GDM1 (cell line): Measurements from ENCODE around the gene IGF2R.
"Not testable (repeated sequence)": the region's sequence is repeated elsewhere in the genome, so short reads cannot be mapped to it uniquely, and the experiment has no call there.

Experiments
- DNase-seq: peaks from one replicate; lab custom pipeline; 2025; lab: John Stamatoyannopoulos, UW

IGF2R gene

DNA sequence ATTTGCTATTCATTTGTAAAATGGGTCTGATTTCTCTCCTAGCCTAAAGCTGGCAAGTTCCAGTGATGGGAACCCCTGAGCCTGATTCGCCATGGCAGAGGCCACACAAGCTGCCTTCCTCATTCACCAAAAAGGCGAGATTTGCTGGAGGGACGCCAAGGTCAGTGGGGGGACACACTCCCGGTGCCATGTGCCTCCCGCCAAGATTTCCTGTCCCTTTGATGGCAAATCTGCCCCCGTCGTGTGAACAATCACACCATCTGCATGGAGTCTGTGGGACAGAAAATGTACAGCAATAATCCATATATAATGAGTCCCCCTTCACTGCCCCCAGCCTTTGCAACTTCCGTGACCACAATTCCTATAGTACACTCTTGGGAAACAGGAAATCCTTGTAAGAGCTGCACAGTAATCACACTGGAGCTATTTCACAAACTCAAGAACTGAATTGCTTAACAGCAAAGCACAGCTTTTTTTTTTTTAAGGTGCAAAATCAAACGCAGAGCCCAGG, 15.7 kb upstream of the IGF2R start:
- DNase-seq: no peak

DNA sequence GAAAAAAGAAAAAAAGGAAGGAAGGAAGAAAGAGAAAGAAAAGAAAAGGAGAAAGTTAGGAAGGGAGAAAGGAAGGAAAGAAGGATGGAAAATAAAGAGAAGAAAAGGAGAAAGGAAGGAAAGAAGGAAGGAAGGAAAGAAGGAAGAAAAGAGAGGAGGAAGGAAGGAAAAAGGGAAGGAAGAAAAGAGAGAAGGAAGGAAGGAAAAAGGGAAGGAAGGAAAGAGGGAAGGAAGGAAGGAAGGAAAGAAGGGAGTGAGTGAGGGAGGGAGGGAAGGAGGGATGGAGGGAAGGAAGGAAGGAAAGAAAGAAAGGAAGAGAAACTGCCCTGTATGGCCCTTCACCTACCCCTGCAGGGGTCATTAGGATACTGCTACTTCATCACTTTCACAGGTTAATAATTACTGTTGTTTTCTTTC, 12.9 kb upstream of the IGF2R start:
- DNase-seq: no peak

DNA sequence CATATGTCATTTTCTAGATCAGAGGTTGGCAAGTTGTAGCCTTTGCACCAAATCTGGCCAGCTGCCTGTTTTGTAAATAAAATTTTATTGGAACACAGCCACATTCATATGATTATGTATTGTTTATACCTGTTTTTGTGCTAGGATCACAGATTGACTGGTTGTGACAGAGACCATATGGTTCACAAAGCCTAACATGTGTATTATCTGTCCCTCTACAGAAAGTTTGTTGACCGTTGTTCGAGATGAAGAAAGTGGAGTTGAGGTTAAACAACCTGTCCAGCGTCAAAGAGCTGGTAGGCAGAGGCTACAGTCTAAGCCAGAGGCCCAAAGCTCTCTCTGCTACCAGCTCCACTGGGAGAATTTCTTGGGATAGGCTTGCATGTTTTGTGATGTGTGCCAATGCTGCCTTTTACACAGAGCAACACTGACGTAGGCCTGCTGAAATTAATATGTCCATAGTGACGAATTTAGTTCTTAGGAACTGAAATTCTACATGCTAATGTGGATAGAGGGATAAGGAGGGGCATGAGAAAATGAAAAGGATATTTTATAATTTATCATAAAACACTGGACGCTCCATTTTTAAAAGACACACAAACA, 11.7 kb upstream of the IGF2R start:
- DNase-seq: no peak

DNA sequence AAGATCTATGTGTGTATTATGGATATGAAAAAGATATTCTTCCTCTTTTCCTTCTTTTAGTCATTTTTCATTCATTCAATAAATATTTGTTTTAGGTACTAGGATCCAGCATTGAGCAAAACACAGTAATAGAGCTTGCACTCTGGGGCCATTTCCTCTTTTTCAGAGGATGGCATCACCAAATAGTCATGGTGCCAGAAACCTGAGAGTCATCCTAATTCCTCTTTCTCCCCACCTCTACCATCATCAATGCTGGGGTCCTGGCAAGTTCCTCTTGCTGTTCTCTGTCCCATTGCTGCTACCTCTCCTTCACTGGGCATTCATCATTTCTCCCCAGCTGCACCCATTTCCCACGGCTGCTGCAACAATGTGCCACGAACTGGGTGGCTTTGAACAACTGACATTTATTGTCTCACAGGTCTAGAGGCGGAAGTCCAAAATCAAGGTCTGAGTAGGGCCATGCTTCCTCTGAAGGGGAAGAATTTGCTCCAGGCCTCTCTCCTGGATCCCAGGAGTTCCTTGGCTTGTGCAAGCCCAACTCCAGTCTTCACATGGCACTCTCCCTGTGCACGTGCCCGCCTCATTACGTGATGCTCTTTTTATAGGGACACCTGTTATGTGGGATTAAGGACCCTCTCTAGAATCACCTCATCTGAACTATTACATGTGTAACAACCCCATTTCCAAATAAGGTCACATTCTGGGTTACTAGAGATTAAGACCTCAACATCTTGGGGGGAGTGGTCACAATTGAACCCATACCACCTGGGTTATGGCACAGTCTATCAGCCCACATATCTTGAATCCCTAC, 9.5 kb upstream of the IGF2R start:
- DNase-seq: no peak

DNA sequence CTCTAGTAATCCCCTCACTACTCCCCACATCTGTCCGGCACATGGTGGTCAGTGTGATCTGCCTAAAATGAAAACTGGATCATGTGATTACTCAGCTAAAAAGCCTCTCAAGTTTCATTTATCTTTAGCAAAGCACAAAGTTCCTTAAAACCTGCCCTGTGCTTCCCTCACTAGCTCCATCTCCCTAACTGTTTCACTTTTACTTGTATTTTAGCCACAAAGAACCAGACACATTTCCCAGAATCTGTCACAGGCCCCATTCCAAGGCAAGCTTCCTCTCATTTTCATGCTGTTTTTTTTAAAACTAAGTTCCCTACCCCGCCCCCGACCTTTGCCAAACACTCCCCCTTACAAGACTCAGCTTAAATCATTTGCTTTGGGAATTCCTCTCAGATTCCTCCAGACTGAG, 8.9 kb upstream of the IGF2R start:
- no peak for DNase-seq

DNA sequence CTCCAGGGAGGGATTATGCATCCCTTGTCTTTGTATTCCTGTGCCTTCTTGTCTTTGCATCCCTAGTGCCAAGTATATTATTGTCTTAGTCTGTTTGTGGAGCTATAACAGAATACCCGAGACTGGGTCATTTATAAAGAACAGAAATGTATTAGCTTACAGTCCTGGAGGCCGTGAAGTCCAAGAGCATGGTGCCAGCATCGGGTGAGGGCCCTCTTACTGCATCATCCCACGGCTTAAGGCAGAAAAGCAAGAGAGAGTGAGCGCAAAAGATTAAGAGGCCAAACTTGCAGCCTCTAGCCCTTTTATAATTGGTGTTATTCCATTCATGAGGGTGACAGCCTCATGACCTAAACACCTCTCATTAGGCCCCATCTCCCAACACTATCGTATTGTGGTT, 8.4 kb upstream of the IGF2R start:
- no peak for DNase-seq

DNA sequence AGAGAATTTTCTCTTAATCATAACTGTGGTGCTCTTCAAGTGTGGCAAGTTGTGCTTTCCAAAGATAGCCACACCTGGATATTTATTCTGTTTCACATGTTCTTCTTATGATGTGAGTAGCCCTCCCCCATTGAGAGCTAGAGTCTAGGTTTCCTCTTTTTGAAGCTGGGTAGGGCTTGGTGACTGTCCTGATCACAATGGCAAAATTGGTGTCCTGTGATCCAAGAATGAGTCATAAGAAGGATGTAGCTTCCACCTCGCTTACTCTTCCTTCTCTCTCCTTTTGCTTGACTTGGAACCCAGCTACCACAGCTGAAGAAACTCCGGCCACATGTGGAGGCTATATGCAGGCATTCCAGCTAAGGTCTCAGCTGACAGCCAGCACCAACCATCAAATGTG, 7.4 kb upstream of the IGF2R start:
- DNase-seq: no peak

DNA sequence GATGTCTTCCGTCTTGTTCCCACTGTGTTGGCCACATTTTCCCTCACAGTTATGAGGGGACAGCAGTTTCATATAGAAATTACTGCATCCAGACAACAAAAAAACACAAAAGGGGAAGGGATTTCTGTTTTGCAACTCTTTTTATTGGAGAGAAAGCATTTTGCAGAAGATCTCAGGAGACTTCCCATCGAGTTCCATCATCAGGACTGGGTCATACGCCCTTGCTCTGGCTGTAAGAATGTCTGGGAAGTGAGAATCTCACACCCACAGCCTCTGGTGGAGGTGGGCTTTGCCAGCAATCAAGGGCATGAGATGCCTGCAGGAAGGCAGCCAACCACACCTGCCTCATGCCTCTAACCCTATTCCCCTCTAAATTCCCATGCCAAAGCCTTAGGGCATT, 5.8 kb upstream of the IGF2R start:
- DNase-seq: no peak

DNA sequence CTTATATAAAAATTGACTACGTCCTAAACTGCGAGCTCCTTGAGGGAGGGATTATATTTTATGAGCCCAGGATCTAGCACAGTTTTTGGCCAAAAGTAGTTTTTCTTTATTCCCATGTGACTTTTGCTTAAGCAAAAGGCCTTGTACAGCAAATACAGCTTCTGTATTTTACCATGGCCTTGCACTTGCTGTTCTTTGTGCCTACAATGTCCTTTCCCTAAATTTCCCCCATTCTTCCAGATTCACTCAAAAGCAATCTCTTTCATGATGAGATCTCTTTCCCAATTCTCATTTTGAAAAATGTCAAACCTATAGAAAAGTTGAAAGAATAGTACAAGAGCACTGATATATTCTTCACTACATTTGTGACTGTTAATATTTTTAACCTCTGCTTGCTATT, 4.8 kb upstream of the IGF2R start:
- DNase-seq: no peak

DNA sequence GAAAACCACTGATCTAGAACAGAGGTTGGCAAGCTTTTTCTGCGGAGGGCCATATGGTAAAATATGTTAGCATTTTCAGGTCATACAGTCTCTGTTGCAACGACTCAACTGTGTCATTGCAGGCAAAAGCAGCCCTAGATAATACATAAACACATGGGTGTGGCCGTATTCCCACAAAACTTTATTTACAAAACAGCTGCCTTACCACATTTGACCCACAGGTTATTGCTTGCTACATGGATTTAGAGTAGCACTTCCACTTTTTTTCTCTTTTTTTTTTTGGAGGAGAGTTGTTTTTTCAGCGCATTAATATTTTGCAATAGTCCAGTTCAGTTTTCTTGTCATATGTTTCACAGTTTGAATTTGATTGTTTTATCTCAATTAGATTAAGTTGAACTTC, 2.5 kb upstream of the IGF2R start:
- DNase-seq: no peak

DNA sequence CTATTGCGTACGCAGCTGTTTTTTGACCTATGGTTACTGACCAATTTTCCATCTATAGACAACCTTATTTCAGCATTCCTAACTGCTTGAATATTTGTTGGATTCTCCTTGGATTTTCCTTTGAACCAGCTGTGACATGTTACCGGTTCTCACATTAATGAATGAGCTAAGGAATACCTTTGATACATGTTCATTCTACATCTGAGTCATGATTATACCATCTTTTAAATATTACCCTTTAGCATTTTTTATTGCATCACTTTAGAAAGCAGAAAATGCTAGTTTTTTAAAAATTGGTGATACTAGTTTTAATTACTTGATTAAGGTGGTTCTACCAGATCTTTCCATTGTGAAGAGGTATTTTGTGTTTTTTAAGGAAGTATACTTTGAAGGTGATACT, 1.9 kb upstream of the IGF2R start:
- DNase-seq: no peak

DNA sequence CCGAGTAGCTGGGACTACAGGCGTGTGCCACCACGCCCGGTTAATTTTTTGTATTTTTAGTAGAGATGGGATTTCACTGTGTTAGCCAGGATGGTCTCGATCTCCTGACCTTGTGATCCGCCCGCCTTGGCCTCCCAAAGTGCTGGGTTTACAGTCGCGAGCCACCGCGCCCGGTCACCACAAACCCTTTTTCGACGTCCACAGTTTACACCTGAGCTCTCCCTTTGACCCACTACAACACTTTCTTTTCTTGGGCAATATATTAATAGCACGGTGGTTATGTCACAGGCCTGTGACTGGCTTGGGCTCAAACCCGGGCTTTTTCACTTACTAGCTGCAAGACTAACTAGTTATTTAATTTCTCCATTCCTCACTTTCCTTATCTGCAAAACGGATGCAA, 1.3 kb upstream of the IGF2R start:
- DNase-seq: not testable (repeated sequence)

DNA sequence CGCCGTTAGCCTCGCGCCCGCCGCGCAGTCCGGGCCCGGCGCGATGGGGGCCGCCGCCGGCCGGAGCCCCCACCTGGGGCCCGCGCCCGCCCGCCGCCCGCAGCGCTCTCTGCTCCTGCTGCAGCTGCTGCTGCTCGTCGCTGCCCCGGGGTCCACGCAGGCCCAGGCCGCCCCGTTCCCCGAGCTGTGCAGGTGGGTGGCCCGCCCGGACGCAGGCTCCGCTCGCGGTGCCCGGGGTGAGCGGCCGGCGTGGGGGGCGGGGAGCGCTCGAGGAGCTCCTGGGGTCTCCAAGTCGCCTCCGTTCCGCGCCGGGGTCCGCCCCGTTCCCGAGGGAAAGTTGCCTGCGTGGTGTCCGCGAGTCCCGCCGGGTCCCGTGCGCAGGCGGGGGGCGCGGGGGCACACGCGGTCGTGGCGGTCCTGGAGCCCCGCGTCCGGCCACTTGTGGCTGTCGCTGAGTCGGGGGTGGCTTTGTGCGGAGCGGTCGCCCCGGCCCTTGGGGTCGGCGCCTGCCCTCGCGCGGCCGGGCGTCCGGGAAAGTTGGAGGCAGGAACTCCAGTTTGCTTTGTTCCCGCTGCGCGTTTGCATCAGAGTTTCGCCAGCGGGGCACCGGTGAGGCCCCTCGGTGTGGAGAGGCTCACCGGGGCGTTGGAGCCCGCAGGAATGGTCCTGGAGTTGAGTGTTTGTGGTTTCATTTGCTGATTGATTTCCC, 476 bp downstream of the IGF2R start:
- no peak for DNase-seq

DNA sequence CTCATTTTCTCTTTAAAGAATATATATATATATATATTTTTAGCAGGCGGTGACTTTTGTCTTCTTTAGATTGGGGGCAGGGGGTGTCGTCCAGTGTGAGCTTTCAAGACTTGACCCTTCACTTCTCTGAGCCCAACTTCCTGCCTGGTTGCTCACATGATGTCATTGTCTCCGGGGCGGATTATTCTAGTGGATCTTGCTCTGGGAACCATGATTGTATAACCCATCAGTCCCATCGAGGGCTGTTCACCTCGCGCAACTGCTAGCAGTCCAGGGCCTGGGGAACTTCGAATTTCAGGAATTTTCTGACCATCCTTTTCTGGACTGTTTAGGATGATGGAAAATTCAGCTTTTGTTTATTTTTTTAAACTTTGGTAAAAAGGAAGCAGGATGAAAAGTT, 1.0 kb downstream of the IGF2R start:
- no peak for DNase-seq

DNA sequence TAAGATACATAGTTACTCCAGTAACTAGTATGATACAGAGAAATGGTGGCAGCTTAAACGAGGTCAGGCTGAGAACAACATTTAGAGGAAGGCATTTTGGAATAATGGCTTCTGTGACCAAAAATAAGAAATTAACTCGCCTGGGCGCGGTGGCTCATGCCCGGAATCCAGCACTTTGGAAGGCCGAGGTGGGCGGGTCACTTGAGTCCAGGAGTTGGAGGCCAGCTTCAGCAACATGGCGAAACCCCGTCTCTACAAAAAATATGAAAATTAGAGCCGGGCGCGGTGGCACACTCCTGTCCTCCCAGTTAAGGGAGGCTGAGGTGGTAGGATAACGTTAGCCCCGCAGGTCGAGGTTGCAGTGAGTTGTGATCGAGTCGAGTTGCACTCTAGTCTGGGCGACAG, 1.8 kb downstream of the IGF2R start:
- DNase-seq: no peak

DNA sequence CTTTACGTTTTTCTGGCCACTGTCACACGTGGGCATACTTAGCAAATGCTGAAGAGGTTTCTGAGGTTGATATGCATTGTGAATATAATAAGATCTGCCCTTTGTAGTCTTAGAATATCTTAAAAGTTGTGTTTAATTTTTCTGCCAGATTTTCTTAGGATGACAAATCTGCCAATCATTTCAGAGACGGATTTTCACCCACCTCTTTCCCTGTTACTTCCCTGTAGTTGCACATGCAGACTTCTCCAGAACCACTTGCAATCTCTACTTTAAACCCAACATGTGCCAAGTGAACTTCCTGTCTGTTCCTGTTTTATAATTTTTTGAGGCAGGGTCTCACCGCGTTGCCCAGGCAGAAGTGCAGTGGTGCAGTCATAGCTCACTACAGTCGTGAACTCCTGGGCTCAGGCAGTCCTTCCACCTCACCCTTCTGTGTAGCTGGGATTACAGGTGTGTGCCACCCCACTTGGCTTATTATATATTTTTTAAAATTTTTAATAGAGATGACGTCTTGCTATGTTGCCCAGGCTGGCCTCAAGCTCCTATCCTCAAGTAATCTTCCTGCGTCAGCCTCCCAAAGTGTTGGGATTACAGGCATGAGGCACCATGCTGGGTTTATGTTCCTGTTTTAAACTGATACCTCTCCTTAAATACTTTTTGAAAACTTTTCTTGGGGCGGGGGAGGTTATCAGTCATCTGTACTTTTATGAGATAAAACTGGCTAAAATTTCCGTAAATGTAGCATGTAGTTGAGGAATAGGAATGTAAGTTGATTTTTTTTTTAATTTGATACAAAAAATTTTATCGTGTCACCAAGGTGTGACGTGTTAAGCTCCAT, 2.7 kb downstream of the IGF2R start:
- no peak for DNase-seq

DNA sequence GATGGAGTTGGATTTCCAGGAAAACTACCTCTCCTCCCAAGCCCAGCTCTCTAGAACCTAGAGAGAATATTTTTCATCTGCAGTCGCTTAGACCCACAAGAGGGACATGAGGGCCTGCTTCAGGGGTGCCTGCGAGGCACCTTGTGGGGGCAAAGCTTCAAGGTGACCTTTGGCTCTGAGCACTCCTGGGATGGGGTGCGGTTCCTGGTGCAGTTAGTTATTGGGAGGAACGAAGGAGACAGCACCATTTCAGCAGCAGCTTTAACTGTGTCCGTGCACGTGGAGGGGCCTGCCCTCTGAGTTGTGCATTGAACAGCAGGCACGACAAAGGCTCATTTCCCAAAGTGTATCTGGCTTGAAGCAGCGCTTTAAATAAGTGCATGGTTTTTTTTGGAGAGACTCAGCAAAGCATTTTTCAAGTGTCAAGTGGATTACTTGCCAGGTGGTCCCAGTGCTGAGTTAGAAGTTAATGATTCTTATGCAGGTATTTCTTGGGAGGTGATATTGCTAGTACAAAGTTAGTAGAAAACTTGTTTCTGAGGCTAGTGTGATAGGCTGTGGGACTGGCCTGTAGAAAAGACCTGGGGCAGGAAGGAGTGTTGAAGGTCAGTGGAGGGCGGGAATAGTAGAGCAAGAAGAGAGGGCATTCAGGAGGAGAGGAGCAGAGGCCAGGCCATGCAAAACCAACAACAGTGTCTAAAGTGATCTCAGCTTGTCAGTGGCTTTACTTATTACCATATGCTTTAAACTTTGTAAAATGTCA, 3.8 kb downstream of the IGF2R start:
- no peak for DNase-seq

DNA sequence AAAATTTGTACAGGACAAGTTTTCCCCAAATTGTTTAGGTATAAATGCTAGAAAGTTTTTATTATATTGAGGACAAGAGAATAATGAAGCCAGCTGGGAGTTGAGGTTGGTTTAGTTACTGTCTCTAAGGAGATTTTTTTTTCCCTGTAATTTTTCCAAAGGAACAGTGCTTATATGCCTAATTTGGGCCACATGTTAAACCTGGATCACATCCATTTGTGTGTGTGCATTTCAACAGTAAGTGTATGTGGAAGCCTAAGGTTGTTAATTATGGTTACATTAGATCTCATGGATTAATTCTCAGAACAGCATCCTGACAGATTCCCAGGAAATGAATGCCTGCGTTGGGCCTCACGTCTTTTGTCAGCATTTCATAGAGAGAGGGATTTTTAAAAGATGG, 4.5 kb downstream of the IGF2R start:
- no peak for DNase-seq

DNA sequence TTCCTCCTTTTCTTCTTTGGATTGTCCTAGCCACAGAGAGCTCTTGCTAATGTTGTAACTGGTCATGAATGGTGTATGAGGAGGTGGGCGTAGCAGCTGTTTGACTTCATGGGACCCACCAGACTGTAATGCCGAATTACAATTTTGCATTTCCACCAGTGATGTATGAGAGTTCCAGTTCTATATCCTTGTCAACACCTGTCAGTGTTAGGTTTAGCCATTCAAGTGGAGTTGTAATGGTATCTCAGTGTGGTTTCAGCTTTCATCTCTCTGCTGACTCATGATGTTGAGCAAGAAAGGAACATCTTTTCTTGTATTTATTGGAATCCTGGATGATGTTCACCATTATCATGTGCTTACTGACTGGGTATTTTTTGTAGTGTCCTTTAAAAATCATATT, 5.1 kb downstream of the IGF2R start:
- DNase-seq: no peak

DNA sequence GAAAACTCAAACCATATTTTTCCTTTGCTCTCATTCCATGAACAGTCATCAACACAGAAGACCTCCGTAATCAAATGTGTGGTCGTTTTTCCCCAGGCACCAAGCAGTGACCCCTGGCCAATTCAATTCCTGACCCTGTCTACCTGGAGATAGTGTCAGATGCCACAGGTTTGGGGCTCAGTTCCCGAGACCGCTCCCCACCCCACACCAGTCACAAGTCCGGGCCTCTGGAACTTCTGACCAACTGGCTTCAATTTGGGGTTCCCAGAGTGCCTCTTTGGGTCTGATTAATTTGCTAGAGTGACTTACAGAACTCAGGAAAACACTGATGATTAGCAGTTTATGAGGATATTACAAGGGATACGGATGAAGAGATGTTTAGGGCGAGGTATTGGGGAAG, 6.0 kb downstream of the IGF2R start:
- DNase-seq: no peak

DNA sequence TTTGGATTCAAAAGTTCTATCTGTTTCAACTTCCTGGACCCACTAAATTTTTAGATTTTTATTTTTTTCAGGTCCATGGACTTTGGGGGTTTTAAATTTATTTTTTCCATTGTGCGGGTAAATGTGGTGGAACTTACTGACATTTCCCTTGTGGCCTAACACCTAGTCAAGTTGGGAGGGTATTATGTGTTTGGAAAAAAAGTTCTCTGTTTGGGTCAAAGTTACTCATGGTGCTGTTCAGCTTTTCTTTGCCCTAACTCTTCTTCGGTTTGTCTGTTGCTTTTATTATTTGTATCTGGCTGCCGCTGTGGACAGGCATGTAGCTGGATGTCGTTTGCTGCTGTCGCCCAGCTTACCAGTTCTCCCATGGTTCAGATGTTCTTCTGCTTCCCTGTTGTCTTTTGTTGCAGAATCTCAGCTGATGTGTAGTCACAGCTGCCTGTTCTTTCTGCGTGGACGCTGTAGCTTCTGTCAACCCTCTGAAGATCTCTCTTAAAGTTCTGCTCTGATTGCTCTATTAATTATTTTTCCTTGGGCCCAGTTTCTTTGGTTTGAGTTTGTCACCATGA, 7.9 kb downstream of the IGF2R start:
- no peak for DNase-seq
